NCI-H1417 treated with DMSO at 0.1 percent for 48 hours (cell line): ENCODE measurements around the gene MBNL3.

Experiments
- DNase-seq: peaks from one replicate; lab custom pipeline; 2025; lab: John Stamatoyannopoulos, UW

The MBNL3 gene

DNA sequence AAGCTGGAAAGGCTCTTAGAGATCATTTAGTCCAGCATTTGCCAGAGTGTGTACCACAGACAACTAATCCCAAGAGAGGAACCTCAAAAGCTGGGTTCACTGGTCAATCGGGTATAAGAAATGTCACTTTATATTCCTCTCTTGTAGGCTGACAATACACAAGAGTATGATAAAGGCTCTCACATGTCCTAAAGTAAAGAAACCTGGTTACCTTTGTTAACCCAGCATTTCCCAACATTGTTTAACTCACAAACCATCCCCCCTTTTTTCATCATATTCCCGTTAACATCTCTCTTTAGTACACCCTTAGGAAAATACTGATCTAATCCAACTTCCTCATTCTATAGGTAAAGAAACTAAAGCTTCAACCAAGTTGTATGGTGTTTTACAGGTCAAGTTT lies 74.4 kb downstream of the MBNL3 start:
- DNase-seq: no peak

DNA sequence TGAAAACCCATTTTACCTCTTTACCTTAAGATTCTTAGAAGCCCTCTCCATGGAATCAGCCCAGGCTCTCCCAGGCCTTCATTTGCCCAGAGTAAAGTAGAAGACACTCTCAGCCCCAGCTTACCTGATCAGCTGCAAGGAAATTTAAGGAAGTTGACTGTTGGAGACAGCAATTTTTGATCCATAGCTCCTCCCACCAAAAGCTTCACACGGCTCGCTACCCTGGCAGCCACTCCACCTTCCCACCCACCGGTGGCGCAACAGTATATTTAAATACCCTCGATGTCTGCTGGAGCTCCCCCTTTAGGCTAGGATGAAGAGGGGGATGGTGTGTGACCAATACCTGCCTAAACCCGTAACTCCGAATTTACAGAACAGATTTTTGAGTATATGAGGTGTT lies 75.4 kb downstream of the MBNL3 start:
- DNase-seq: no peak

DNA sequence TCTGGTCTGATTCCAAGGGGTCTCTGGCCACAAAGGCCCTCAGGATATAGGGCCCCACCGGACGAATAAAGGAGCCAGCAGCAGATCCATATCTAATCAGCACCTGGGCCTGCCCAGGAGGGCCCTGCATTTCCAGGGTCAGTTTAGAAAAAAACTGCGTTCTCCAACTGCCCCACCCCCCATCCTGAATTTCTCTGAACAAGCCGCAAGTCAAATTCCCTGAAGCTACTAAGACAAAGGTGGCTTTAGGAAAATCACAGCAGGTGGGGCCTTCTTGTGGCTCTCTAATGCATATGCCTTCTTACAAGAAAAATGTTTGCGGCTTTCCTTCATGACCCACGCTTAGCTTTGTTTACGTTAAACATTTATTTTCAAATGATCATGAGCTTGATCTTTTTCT lies 76.6 kb downstream of the MBNL3 start:
- no peak for DNase-seq

DNA sequence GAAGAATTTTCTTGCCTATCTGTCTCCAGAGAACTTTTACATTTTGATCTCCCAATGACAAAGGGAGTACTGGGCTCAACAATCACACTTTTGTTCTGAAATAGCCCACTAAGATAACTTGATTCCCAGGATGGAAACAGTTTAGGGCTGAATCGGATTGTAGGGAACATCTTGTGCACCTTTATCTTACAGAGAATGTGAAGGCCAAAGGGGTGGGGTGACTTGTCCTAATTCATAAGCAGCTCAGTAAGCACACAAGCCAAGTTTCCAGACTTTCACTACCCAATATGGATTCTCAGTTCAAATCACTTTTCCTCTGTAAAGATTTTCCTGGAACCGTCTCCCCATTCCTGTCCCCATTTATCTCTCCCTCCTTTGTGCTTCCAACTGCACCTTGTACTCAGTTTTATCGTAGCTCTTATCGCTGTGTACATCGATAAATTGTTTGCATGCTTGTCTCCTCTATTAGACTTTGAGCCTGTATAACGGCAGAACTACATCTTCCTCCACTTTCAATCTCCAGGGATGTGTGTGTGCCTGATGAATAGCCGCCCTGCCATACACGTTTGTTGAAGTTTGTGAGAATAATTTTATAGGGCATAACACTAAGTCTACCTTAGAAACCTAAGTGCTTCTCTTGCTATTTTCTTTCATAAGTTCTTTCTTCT lies 77.4 kb downstream of the MBNL3 start:
- DNase-seq: no peak

DNA sequence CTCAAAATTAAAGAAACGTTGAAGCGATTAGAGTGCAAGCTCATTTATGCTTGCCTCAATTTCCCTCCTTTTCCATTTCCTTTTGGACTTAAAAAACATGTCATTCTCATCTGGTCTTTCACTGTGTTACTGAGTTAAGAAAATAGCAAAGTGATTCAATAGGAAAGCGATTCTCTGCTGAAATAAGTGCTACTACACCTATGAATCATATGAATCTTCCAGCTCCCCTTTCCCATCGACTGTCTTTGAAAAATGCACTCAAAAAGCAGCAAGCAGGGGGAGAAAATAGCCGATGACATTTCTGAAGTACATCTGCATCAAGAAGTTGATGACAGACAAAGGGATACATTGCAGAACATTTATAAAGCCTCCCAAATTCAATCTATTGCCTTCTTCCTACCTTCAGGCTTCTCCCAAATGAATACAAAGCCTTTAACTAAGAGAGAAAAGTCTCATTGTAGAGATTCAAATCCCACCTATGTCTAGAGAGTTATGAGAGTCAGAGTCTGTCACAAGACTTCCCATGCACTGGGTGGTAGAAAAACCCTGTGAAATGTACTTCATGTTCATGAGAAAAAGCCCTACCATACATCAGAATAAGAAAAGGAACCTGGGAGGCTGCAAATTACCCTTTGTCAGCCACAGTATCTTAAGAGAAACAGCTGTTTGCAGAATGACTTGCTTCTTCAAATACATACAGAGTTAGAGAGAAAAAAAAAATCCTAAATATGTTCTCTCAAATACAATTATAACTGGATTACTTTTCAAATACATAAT lies 78.9 kb downstream of the MBNL3 start:
- DNase-seq: no peak

DNA sequence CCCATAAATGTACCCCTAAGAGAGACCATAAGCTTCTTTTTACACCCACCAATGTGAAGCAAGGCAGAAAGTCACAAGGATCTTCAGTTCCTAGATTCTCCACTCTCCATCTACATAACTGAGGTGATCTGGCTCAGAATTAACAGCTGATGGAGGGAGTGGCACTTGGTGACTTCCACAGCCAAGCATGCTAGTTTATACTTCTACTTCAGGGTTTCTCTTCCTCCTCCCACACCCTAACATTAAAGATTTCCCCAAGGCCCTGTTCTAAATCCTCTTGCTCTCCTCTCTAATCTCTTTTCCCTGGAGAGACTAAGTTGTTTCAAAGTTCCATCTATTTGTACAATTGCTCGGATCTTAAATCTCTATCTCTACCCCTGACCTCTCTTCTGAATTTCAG lies 81.1 kb downstream of the MBNL3 start:
- no peak for DNase-seq

DNA sequence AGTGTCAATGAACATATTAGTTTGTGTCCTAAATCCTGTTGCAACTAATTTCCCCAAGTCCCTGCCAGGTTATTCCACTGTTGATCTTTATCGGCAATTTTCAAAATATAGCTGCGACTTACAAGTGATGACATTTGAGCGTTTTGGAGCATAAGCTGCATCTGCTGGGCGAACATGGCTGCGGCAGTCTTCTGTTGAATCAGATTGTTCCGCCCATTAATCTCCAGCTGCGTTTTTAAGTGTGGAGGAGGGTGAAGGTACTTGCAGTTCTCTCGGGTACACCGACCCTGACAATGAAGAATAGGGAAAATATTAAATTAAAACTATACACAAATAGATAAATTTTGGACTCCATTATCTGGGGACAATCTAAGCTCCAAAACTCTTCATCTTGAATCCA lies 82.7 kb downstream of the MBNL3 start:
- DNase-seq: no peak

DNA sequence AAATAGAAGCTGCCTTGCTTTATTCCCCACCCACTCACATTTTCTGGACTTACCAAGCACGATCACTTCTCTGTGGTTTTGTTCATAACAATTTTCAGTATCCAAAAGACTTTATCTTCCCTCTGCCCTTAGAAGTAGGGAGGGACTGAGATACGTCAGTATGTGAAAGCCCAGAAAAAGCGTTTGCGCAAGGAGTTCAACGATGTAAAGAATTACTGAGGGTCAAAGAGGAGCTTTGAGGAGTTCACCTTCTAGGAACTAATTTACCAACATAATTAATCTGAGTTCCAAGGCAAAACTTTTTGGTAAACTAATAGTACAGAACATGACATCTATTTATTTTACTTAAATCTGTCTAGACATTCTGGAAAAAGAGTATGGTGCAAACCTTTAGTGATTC lies 84.6 kb downstream of the MBNL3 start:
- DNase-seq: no peak

DNA sequence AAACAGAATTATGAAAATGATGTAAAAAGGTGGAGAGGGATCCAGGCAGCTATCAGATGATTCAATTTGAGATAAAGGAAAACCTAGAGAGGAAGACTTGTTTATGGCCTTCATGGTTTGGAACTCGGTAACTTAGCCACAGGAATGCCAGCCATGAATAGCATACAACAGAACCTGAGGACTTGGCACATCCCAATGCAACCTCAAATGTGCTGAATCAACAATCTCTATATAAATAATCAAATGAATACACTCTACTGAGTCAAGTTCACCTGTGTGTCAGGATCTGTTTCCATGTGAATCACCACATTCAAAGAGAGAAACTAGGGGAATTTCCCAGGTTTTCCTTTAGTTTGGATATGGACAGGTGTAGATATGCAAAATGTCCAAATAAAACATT lies 86.9 kb downstream of the MBNL3 start:
- no peak for DNase-seq

DNA sequence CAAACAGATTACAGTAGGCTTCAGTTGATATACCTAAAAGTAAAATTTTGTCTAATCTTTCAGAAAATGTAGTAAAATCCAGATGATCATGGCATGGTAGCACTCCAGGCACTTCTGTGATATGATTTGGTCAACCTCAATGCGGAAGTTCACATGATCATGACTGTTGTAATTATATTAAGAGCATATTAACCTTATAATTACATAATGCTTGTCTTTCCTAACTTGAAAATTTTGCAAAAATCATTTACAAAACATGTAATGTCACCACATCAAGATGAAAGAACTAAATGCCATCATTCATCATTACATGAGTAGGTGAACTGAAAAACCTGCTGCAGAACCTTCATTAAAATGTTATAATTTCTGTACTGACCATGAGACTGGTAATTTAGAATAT lies 88.1 kb downstream of the MBNL3 start:
- no peak for DNase-seq

DNA sequence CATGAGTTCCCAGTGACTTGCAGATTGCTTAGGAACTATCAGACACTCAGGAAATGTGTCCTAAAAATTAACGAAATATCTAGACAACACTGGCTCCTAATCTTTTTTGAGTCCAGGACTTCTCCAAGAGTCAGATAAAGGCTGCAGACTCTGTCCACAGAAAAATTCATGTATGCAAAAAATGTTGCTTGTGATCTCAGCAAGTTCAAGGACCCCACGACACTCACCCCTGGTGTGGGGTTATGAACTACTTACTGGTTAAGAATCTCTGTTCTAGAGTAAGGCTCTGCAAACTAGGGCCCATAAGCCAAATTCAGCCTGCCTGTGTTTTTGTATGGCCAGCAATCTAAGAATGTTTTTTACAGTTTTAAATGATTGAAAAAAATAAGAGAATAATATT lies 93.2 kb downstream of the MBNL3 start:
- no peak for DNase-seq

DNA sequence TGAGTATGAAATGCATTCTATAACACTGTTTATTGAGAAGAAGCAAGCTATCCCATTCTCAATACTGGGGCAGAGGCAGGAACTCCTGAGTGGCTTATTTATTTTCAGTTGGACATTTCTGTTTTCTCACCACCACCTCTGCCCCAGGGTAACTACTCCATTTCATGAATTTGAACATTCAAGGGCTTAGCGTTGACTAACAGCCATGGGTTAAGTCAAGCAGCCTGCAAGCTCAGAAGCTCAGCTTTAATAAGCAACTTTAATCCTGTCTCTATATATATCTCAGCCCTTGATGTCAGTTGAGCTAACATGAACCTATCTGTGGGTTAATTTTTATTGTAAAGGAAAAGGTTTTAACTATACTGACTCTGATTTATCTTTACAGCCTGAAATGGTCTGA lies 93.8 kb downstream of the MBNL3 start:
- DNase-seq: no peak

DNA sequence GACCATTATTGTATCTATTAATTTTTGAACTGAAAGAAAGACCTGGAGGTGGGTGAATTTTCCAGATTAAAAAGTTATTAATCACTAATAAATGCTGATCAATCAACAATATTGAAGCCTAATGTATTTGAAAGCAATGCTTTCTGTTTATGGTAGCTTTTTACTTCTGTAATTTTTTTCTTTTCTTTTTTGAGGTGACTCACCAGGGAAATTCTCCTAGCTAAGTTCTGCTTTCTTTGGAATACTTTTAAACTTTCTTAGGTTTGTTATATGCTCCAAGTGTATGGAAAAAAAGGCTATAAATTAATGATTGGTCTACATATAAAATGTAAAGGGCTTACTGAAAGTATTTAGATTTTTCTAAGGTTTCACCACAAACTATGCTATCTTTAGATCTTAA lies 94.2 kb downstream of the MBNL3 start:
- no peak for DNase-seq

DNA sequence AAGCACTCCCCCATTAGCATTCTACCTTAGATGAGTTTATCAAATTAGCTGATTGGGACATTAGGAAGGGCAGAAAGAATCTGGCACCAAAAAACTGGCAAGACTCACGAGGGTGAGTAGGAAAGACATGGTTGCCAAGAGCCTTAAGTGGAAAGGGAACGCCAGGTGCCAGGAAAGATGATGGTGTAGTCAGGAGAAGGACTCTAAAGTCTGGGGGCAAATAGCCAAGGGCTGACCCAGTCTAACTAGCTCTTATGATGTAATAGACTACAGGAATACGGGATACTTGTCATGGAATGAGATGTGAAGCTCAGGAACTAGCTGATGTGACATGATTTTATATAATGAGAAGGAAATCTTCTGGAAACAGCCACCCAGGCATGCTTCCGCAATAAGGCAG lies 94.8 kb downstream of the MBNL3 start:
- no peak for DNase-seq

DNA sequence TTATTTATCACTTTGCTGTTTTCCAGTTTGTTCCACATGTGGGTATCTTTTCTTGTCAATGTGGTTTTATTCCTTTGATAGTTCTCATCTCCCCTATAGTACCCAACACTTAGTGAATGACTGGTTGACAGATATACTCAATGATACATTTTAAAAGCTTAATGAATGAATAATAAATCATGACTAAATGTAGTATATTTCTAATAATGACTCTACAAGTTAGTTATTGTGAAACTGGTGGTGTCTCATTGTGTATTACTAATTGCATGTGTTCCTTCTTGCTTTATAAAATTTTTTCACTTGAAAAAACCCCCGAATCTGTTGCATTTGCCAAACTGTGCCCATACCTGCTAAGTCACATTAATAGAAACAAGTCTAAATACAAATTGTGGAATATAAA lies 95.4 kb downstream of the MBNL3 start:
- DNase-seq: no peak

DNA sequence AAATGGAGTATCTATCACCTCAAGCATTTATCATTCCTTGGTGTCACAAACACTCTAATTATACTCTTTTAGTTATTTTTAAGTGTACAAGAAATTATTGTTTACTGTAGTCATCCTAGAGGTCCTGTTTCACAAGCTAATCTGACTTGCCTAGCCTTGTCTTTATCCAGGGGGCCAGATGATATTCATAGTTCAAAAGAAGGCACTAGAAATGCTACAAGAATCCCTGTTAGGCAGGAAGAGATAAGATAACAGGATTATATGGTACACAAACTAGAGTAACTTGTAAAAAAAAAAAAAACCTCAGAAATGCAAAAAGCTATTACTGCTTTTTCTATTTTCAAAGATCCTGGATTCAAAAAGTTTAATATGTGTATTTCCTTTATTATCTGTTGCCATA lies 95.8 kb downstream of the MBNL3 start:
- no peak for DNase-seq

DNA sequence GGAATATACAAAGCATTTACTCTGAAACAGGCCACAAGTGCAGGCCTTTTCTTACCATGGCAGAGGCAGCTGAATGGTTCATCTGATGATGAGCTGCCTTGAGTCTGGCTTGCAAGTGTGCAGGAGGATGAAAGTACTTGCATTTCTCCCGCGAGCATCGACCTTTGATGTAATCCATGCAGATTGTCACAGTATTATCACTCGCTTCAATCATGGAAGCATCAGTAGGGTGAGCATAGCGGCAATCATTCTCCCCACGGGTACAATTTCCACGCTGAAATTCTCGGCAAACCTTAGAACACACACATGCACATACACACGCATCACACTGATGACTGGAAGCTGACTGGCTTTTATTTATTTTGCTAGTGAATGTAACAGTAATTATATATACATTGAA lies 98.0 kb downstream of the MBNL3 start:
- DNase-seq: no peak

DNA sequence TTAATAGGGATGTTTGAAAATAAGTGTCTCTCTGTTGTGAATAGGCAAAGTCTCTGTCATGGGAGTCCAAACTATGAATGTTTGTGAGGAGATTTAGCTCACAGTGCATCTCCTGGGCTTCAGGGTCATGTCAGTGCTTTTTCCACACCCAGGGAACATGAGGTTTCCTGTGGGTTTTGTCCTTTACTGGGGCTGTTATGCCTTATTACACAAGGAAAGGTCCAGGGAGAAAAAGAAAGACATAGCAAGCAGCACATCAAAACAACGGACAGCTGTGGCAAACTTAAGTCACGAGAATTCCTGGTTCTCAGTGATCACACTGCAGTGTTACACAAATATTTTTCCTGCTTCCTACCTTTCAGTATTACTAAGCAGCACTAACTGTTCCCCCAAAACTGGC lies 99.4 kb downstream of the MBNL3 start:
- DNase-seq: no peak

DNA sequence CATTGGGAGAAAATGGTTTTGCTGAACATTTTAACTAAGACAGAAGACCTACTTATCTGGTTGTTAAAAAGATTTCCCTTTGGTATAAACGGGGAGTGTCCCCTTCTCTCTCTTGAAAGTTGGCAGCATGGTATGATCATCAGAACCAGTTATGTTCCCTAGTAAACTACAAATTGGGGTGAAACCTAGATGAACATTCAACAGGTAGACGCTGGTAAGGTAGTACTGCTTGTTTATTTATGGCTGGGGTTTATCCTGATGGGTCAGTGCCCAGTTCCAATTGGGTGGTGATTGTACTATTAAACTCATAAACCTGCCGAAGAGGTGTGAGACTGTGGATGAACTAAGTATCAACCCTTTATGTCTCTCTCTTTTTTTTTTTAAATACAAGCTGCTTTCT lies 100.5 kb downstream of the MBNL3 start:
- DNase-seq: no peak

DNA sequence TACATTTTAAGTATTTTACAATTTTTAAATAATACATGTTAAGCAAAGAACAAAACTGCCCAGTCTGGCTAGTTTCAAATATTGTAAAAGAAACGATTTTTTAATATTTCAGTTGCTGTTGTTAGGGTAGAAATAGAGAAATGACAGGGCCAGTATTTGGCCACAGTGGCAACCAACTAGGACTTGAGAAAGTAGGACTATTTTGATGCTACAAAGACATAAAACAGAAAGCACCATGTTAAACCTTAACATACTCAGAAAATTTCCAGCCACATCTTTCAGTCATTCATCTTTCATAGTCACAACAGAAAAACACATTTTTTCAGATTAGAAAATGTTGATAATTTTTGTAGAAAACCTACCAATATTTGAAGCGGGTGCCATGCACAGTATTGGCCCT lies 104.5 kb downstream of the MBNL3 start:
- no peak for DNase-seq

DNA sequence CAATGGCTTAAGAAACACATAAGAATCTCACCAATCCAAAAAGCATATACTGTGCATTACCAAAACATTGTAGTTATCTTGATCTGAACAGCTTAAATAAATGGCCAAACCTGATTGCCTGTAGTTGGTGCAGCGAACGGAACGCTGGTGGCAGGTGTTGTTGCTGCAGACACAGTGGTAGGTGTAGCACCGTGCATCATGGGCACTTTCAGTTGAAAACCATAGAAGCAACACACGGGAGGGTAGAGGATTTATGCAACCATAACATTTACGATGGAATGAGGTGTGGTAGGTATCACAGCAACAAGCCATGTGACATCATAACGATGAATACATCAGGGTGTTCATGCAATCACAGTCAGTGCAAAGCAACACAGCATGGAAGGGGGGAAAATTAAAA lies 106.8 kb downstream of the MBNL3 start:
- DNase-seq: no peak

DNA sequence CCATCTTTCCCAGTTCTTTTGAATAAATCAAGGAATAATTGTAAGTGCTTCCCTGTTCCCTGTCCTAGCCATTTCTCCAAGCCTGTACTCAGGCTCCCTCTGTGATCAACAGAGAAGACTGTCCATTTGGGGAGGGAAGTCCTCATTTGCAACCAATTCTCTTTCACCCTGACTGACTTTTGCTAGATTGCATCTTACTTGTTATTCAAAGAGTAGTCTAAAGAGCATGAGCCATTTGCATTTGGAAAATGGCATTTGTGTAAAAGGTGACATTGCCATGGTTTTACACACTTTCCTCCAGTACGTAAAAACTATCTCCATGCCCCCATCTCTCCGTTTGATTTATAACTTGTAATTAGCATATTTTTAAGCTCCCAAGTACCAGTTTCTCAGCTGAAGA lies 110.6 kb downstream of the MBNL3 start:
- DNase-seq: no peak

DNA sequence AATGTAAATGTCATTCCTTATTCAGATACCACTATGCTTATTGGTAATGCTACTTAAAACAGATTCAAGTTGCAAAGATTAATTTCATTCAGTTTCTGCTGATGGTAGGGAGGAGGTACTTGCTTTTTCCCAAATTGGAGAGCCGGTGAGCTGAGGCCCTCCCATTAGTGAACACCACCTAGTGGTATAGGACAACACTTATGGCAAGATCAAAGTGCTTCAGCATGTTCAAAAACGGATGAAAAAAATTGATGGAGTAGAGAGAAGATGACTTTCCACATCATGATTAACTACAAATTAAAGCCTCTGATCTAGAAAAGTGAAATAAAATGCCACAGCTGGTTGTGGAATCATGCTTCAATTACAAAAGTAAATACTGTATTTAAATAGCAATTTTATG lies 112.9 kb downstream of the MBNL3 start:
- no peak for DNase-seq

DNA sequence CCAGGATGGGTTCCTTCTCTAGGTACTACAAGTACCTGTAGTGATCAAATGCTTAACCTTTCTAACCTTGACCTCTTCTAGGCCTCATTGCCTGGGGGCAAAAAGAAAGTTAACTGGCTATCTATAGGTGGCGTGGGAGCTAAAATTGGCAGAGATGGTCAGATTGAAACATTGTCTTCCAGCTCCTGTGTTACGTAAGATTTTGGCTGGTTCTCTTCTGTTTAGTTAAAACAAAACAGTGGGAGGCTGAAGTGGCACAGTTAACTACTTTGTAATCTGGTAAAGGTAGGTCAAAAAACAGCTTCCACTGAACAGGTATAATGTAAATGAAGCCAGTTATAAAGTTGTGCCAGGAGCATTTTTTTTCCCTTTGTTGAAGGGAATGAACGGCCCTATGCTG lies 115.2 kb downstream of the MBNL3 start:
- no peak for DNase-seq
